Naive thymus-derived CD4-positive, alpha-beta T cell (primary cell): ENCODE measurements around the gene DDX6. TPM values are rescaled to one million over a fixed set of nuclear protein-coding genes. Genes with fewer than 3 reads are reported as not detected.
A peak's percentile ranks its signal among the peaks of the same experiment; 100 is the strongest.

Experiments
- ATAC-seq: fragments of 150-1000 bp; cut with Tn5 transposase; 2 replicates; pipeline ENCODE4 v1.10.0; 2021; ENCODE audit warnings: mild to moderate bottlenecking, moderate library complexity
- CTCF ChIA-PET: fragments of 350-600 bp; sonication (Branson Sonifier 250); formaldehyde crosslinking; loops from one replicate; lab custom pipeline; 2021; ENCODE audit warnings: antibody characterized with exemption; lab: Charles Lee
- POLR2A ChIA-PET: fragments of 350-600 bp; sonication (Branson Sonifier 250); formaldehyde crosslinking; loops from one replicate; lab custom pipeline; 2021; ENCODE audit warnings: antibody characterized with exemption, inconsistent platforms; lab: Charles Lee
- DNase-seq, 9 donors: peaks; one replicate each; pipeline versions ENCODE4 v3.0.0 to v3.0.0-alpha.2; 2020 to 2022; ENCODE audit warnings: mixed read lengths in 1 of 9
- H3K27ac ChIP-seq: one replicate; pipeline ENCODE4 v1.7.0; 2013; ENCODE audit warnings: mild to moderate bottlenecking, low read depth, low read length, moderate library complexity
- H3K27me3 ChIP-seq, 2 donors: one replicate each; pipeline ENCODE4 v1.7.0; 2013; ENCODE audit warnings: low read length in 2 of 2, mild to moderate bottlenecking in 2 of 2, moderate library complexity in 2 of 2; ENCODE audit not compliant: control insufficient read depth in 2 of 2, insufficient read depth in 2 of 2
- H3K36me3 ChIP-seq, 3 experiments: 1 replicate in 2 of 3; 2 replicates in 1 of 3; pipeline ENCODE4 v1.7.0; 2013; ENCODE audit warnings: low read length in 3 of 3, mild to moderate bottlenecking in 3 of 3, moderate library complexity in 1 of 3; ENCODE audit not compliant: insufficient read depth in 3 of 3, control insufficient read depth in 2 of 3
- H3K4me1 ChIP-seq, 2 donors: one replicate each; pipeline ENCODE4 v1.7.0; 2013; ENCODE audit warnings: low read length in 2 of 2, mild to moderate bottlenecking in 2 of 2, moderate library complexity in 1 of 2; ENCODE audit not compliant: control insufficient read depth in 2 of 2, insufficient read depth in 2 of 2
- H3K4me3 ChIP-seq: 2 replicates; pipeline ENCODE4 v1.7.0; 2013; ENCODE audit warnings: mild to moderate bottlenecking, low read length
- H3K9me3 ChIP-seq, 3 experiments: 1 replicate in 2 of 3; 2 replicates in 1 of 3; pipeline ENCODE4 v1.7.0; 2013; ENCODE audit warnings: low read length in 3 of 3; ENCODE audit not compliant: control insufficient read depth in 2 of 3
- H3K27ac Mint-ChIP-seq, 9 donors: one replicate each; pipeline ENCODE4 v1.8.0; 2020 to 2022; ENCODE audit warnings: mixed read lengths in 9 of 9, mild to moderate bottlenecking in 8 of 9, moderate library complexity in 5 of 9, inconsistent platforms in 2 of 9
- H3K27me3 Mint-ChIP-seq, 5 donors: one replicate each; pipeline ENCODE4 v1.8.0; 2021 to 2022; ENCODE audit warnings: mixed read lengths in 5 of 5, mild to moderate bottlenecking in 1 of 5
- H3K36me3 Mint-ChIP-seq, 5 donors: one replicate each; pipeline ENCODE4 v1.8.0; 2020 to 2022; ENCODE audit warnings: mixed read lengths in 5 of 5, mild to moderate bottlenecking in 3 of 5, inconsistent platforms in 1 of 5
- H3K4me1 Mint-ChIP-seq, 7 donors: one replicate each; pipeline ENCODE4 v1.8.0; 2020 to 2022; ENCODE audit warnings: mixed read lengths in 7 of 7, mild to moderate bottlenecking in 3 of 7, inconsistent platforms in 1 of 7
- H3K4me3 Mint-ChIP-seq, 10 donors: one replicate each; pipeline ENCODE4 v1.8.0; 2020 to 2022; ENCODE audit warnings: mild to moderate bottlenecking in 10 of 10, mixed read lengths in 10 of 10, moderate library complexity in 6 of 10, inconsistent platforms in 2 of 10
- H3K9me3 Mint-ChIP-seq, 11 donors: one replicate each; pipeline ENCODE4 v1.8.0; 2020 to 2022; ENCODE audit warnings: mixed read lengths in 11 of 11, mild to moderate bottlenecking in 4 of 11, inconsistent platforms in 1 of 11, moderate library complexity in 1 of 11
- intact Hi-C, 2 donors: fragments of 100-400 bp; cut with micrococcal nuclease; formaldehyde crosslinking; loops; one replicate each; pipeline ENCODE4 v1.15.1; 2023
- polyA plus RNA-seq, 2 donors: library from polyadenylated mRNA; unstranded; fragments of 300-500 nt; fragmentation: Illumina TruSeq; gene quantifications; one replicate each; pipeline ENCODE4 v1.2.3, GENCODE V29; 2021
- total RNA-seq, 6 experiments: library from RNA in 5 of 6; stranded (reverse) in 5 of 6; gene quantifications; 1 replicate in 5 of 6; 2 replicates in 1 of 6; pipeline ENCODE4 v1.2.3 and lab custom pipeline; 2021 to 2026

The DDX6 gene
- total and polyA plus RNA-seq, 7 experiments from 2014 or later = 118 to 346 (median 207) TPM

DNA sequence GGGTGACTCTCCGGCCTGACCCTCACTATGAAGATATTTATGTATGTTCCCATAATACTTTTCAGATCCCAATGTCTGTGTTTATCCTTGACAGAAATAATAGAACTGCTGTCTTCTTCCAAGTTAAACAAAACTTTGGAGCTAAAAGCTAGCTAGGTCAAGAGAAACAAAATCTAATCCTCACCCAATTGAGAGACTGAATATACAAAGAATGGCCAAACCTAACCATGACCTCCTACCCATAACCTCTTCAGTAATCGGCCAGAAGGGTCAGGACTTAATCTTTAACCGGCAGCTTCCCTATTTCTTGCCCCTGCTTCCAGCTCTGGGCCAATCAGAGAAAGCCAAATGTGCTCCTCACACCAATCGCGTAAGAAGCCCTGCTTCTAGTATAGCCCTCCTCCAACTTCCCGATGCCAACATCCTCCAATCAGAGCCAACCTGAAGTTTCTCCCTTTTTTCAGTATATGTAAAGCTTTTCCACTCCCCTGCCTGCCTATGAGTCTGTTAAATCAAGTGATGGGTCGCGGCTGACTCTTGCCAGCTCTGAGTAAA, 1.7 kb upstream of the DDX6 start:
- Mint-ChIP-seq H3K27ac (peak overlapping the region; percentile 95 to 100 (median 99)), H3K9me3 (peaks cover 0 to 2% (median 0%) of the 10 kb centered on the region in 11 donors), H3K27me3 (no peaks in the 10 kb centered on the region), H3K4me3 (peak overlapping the region; percentile 92 to 100 (median 98)), H3K36me3 (peaks cover 3 to 13% (median 7%) of the 10 kb centered on the region in 5 donors), H3K4me1 (peaks cover 14 to 30% (median 20%) of the 10 kb centered on the region in 7 donors)
- intact Hi-C loops = loop anchor here in 1 of 2 donors (5.0 kb wide), 3 partner anchors 120 to 310 kb away; partner anchors contain the start of genes CENATAC and DPAGT1
- POLR2A ChIA-PET = interaction anchor here (0.7 to 10.6 kb wide), 28 partner anchors 8 to 357 kb away, joined by 3 to 437 read pairs (median 8); partner anchors contain the start of genes CENATAC and KMT2A
- peak; percentile 65 for ATAC-seq
- no peaks in the 10 kb centered on the region for H3K9me3 ChIP-seq
- peak; percentile 16 to 73 (median 69) for DNase-seq
- peaks cover 8 to 13% of the 10 kb centered on the region in 2 donors for H3K4me1 ChIP-seq
- H3K4me3 ChIP-seq = peak overlapping the region; percentile 78
- H3K27ac ChIP-seq = peak overlapping the region; percentile 99
- H3K36me3 ChIP-seq = peaks cover 0 to 21% (median 0%) of the 10 kb centered on the region in 3 experiments
- H3K27me3 ChIP-seq = no peaks in the 10 kb centered on the region
- CTCF ChIA-PET = interaction anchor here (0.6 to 6.5 kb wide), 17 partner anchors 9 to 795 kb away, joined by 3 to 68 read pairs (median 3); partner anchors contain the start of gene KMT2A

DNA sequence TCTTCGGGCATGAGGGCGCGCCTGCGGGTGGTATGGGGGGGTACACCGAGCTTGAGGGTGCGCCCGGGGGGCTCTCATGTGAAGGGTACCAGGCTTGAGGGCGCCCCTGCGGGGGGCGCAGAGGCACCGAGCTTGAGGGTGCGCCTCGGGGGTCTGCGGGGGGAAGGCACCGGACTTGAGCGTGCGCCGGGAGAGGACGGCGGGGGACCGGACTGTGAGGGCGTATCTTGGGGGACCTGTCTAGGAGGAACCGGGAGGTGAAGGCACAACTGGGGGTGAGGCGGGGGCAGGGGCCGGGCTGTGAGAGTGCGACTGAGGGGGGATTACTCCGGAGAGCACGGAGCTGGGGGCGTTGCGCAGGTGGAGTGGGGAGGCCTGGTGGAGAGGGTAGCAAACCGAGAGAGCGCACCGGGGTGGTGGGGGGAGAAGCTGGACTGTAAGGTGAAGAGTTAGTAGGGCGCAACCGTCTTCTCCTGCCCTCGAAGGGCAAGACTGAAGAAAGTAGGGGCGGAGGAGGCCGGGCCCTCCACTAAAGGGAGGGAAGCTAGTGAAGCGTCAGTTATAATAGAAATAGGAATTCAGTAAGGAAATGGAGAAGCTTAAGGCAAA, 1.1 kb upstream of the DDX6 start:
- Histone ChIP-seq H3K4me1 (peaks cover 9 to 18% of the 10 kb centered on the region in 2 donors), H3K4me3 (peak overlapping the region; percentile 78), H3K36me3 (peaks cover 0 to 21% (median 0%) of the 10 kb centered on the region in 3 experiments), H3K9me3 (no peaks in the 10 kb centered on the region), H3K27me3 (no peaks in the 10 kb centered on the region), H3K27ac (peak overlapping the region; percentile 99)
- peaks cover 14 to 35% (median 25%) of the 10 kb centered on the region in 7 donors for H3K4me1 Mint-ChIP-seq
- peaks cover 3 to 13% (median 7%) of the 10 kb centered on the region in 5 donors for H3K36me3 Mint-ChIP-seq
- H3K27me3 Mint-ChIP-seq = no peaks in the 10 kb centered on the region
- intact Hi-C loops = loop anchor here (1.0 to 5.0 kb wide), 17 partner anchors 15 to 393 kb away; partner anchors contain the start of genes CENATAC (in 2 of the 2), ARCN1 (in 1 of the 2), DPAGT1 (in 1 of the 2) and RPS25 (in 1 of the 2)
- ATAC-seq (no peak), DNase-seq (peak in 5 of 9 donors; percentile 7 to 53 (median 19))
- peaks cover 0 to 2% (median 0%) of the 10 kb centered on the region in 11 donors for H3K9me3 Mint-ChIP-seq
- peak overlapping the region; percentile 95 to 100 (median 99) for H3K27ac Mint-ChIP-seq
- ChIA-PET CTCF (interaction anchor here (0.5 to 6.5 kb wide), 20 partner anchors 9 to 795 kb away, joined by 3 to 68 read pairs (median 3); partner anchors contain the start of gene KMT2A), POLR2A (interaction anchor here (0.6 to 10.6 kb wide), 36 partner anchors 9 to 969 kb away, joined by 3 to 437 read pairs (median 5); partner anchors contain the start of genes CENATAC, KMT2A, RPS25 and TRAPPC4)
- H3K4me3 Mint-ChIP-seq = peak overlapping the region; percentile 92 to 100 (median 98)

DNA sequence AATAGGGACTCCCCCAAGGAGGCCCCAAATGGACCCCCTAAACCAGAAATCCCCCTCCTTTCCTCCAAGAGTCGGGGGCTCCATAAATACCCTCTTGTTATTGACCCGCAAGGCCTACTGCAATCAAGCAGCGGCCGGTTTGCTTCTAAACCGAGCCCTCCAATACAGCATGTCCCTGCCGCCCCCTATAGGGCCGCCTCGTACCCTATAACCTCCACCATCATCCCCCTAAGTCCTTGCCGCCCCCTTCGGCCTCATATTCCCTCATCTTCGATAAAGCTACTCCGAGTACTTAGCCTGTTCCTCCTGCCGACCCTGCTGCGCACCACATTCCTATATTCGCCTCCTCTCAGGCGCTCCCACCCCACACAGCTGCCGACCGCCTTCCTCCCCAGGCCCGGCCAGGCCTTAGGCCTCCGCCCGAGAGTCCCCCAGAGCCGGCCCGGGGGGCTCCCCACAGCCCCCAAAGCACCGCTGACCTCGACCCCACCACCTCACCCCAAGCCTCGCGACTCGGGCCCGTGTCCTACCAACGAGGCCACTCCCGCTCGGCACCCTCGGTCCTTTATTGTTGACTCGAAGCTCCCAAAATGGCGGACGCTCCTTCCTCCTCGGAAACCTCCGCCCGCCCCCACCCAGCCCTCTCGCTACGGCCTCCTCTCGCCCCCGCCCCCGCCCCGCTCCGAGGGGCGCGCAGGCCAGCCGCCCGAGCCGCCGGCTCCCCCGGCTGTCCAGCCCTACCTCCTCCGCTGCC, 430 bp downstream of the DDX6 start:
- Mint-ChIP-seq H3K4me1 (peaks cover 20 to 46% (median 36%) of the 10 kb centered on the region in 7 donors), H3K4me3 (peak overlapping the region; percentile 92 to 100 (median 98)), H3K9me3 (peaks cover 0 to 2% (median 0%) of the 10 kb centered on the region in 11 donors), H3K27ac (peak overlapping the region; percentile 95 to 100 (median 99)), H3K27me3 (no peaks in the 10 kb centered on the region), H3K36me3 (peaks cover 3 to 13% (median 7%) of the 10 kb centered on the region in 5 donors)
- POLR2A ChIA-PET = interaction anchor here (0.6 to 10.6 kb wide), 32 partner anchors 10 to 355 kb away, joined by 3 to 437 read pairs (median 8); partner anchors contain the start of genes ARCN1, CENATAC, KMT2A and RPS25
- H3K4me3 ChIP-seq = peak overlapping the region; percentile 78
- intact Hi-C loops = loop anchor here (1.0 to 5.0 kb wide), 20 partner anchors 14 to 392 kb away; partner anchors contain the start of genes CENATAC (in 2 of the 2), ARCN1 (in 1 of the 2), DPAGT1 (in 1 of the 2) and RPS25 (in 1 of the 2)
- peak; percentile 41 for ATAC-seq
- no peaks in the 10 kb centered on the region for H3K9me3 ChIP-seq
- peak in 4 of 9 donors; percentile 56 to 63 (median 60) for DNase-seq
- H3K4me1 ChIP-seq = peaks cover 23 to 32% of the 10 kb centered on the region in 2 donors
- CTCF ChIA-PET = interaction anchor here (1.0 to 6.5 kb wide), 16 partner anchors 80 to 141 kb away, joined by 3 to 68 read pairs (median 8); partner anchors contain the start of genes BCL9L and CXCR5
- peaks cover 0 to 28% (median 6%) of the 10 kb centered on the region in 3 experiments for H3K36me3 ChIP-seq
- no peaks in the 10 kb centered on the region for H3K27me3 ChIP-seq
- H3K27ac ChIP-seq = peak overlapping the region; percentile 99

DNA sequence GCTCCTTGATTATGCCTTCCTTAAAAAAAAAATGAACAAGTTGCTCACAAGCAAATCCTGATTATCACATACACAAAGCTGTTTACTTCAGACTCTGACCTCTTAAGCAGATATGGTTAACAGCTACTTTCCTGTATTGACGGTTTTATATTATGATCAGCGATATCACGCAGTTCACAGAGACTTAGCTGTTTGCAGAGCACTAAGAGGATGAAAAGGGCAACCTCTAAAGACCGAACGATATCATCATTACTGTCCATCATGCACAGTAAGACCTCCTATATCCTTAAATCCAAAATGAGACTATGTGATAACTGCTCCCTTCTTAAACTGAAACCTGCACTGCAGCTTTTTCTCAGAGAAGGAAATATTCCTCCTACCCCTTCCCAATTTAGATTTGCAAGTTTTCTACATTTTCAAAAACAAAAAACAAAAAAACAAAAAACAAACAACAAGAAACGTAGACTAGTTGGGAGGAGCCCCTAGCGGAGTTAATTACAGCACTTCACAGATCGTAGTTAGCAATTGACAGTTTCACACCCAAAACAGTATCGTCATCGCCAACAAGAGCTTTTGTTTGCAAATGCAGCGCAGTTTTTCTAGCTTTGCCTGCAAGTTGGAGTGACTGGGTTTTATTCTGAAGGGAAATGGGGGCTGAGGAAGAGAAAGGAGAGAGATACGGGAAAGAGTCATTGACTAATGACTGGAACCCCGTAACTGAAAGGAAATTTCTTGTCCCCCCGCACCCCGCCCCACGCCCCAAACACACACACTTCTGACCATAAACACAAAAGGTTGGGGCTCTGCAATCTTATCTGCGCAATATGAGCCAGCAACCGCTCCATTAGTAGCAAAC, 1.2 kb downstream of the DDX6 start:
- Histone ChIP-seq H3K9me3 (no peaks in the 10 kb centered on the region), H3K36me3 (peaks cover 6 to 36% (median 8%) of the 10 kb centered on the region in 3 experiments), H3K27me3 (no peaks in the 10 kb centered on the region), H3K4me1 (peaks cover 31 to 40% of the 10 kb centered on the region in 2 donors), H3K27ac (peak overlapping the region; percentile 99), H3K4me3 (peak overlapping the region; percentile 78)
- ChIA-PET POLR2A (interaction anchor here (0.6 to 10.6 kb wide), 30 partner anchors 9 to 354 kb away, joined by 3 to 437 read pairs (median 8); partner anchors contain the start of genes ARCN1, KMT2A, RPS25 and SLC37A4), CTCF (interaction anchor here (0.6 to 6.5 kb wide), 26 partner anchors 9 to 166 kb away, joined by 3 to 68 read pairs (median 4); partner anchors contain the start of genes BCL9L, CXCR5 and UPK2)
- DNase-seq (peak in 7 of 9 donors; percentile 50 to 72 (median 66)), ATAC-seq (peak; percentile 15)
- intact Hi-C loops = loop anchor here (1.0 to 5.0 kb wide), 14 partner anchors 13 to 391 kb away; partner anchors contain the start of genes CENATAC (in 2 of the 2), ARCN1 (in 1 of the 2), DPAGT1 (in 1 of the 2) and PHLDB1 (in 1 of the 2)
- Mint-ChIP-seq H3K36me3 (peaks cover 3 to 15% (median 7%) of the 10 kb centered on the region in 5 donors), H3K27me3 (no peaks in the 10 kb centered on the region), H3K4me3 (peak overlapping the region; percentile 92 to 100 (median 98)), H3K27ac (peak overlapping the region; percentile 95 to 100 (median 99)), H3K4me1 (peaks cover 20 to 52% (median 41%) of the 10 kb centered on the region in 7 donors), H3K9me3 (peaks cover 0 to 2% (median 0%) of the 10 kb centered on the region in 11 donors)

DNA sequence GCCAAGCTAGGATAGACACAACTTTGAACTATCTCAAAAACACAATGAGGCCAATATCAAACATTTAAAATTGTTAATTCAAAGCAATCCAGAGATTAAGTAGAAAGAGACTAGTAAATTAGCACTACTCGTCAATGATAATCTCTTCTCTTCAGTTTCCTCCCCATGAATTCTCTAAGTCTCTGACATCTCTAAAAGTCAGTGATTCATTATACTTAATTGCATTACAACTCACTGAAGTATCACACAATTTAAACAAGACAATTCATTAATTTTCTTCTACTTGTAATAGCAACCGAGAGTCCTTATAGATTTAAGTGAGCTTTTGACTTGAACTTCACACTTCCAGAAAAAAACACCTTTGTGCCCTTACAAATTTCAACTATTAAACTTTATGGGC, 4.3 kb downstream of the DDX6 start:
- Histone ChIP-seq H3K27me3 (no peaks in the 10 kb centered on the region), H3K4me3 (peak overlapping the region; percentile 24), H3K36me3 (peaks cover 10 to 56% (median 14%) of the 10 kb centered on the region in 3 experiments), H3K9me3 (no peaks in the 10 kb centered on the region), H3K4me1 (peaks cover 47 to 63% of the 10 kb centered on the region in 2 donors), H3K27ac (peak overlapping the region; percentile 50)
- ChIA-PET POLR2A (interaction anchor here (0.7 to 10.6 kb wide), 10 partner anchors 11 to 256 kb away, joined by 3 to 437 read pairs (median 4); partner anchors contain the start of gene TMEM25), CTCF (interaction anchor here (1.7 to 3.0 kb wide), 2 partner anchors 97 to 110 kb away, joined by 6 to 13 read pairs; no protein-coding TSS in a partner anchor)
- intact Hi-C loops = loop anchor here in 1 of 2 donors (5.0 kb wide), 1 partner anchor 179 kb away; the partner anchor contains the start of gene PHLDB1
- H3K4me1 Mint-ChIP-seq = peaks cover 18 to 60% (median 45%) of the 10 kb centered on the region in 7 donors
- ATAC-seq = no peak
- no peak for DNase-seq
- H3K4me3 Mint-ChIP-seq = peak overlapping the region; percentile 63 to 100 (median 80)
- no peaks in the 10 kb centered on the region for H3K27me3 Mint-ChIP-seq
- H3K9me3 Mint-ChIP-seq = peaks cover 0 to 5% (median 0%) of the 10 kb centered on the region in 11 donors
- peak overlapping the region in 8 of 9 donors; percentile 25 to 86 (median 62) for H3K27ac Mint-ChIP-seq
- peaks cover 7 to 21% (median 16%) of the 10 kb centered on the region in 5 donors for H3K36me3 Mint-ChIP-seq
